ENCODE measurements around the gene XPC.

DNA sequence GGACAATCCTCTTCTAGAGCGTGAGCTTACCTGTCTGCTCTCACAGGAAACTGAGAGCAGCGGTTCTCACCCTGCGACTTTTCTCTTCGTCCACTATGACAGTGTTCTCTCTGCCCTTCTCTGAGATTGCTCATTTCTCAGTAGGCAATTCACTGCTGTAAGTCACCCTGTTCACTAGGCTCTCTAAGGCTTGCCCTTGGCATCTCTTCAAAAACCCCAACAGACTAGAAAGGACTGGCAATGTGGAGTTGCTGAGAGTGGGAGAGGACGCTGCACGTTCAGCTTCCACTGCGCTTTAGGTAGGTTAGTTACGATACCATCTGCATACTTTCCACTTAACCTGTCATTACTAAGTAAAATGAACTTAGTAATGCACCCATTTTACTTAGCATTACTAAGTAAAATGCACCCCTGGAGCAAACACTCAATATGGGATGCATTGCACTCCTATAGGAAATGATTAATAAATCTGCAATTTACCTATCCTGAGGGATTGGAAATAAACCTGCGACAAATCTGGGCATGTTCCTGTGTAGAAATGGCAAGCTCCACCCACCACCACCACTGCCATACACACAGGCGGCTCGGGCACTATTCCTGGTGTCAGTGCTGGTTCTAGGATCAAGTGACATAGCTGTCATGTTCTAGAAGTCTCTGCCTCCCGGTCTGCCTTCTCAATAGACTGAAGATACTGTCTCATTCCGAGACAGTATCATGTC is 21.4 kb downstream of the XPC start:
- TF ChIP-seq, protein P1, sequence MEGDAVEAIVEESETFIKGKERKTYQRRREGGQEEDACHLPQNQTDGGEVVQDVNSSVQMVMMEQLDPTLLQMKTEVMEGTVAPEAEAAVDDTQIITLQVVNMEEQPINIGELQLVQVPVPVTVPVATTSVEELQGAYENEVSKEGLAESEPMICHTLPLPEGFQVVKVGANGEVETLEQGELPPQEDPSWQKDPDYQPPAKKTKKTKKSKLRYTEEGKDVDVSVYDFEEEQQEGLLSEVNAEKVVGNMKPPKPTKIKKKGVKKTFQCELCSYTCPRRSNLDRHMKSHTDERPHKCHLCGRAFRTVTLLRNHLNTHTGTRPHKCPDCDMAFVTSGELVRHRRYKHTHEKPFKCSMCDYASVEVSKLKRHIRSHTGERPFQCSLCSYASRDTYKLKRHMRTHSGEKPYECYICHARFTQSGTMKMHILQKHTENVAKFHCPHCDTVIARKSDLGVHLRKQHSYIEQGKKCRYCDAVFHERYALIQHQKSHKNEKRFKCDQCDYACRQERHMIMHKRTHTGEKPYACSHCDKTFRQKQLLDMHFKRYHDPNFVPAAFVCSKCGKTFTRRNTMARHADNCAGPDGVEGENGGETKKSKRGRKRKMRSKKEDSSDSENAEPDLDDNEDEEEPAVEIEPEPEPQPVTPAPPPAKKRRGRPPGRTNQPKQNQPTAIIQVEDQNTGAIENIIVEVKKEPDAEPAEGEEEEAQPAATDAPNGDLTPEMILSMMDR (conservative IDR thresholded peaks at IDR 0.05; ENCODE audit: low read length) = no peak
- TF ChIP-seq EZH2phosphoT487 (IDR thresholded peaks at IDR 0.05; ENCODE audit: borderline replicate concordance, low read depth, low read length) = no peak

Data from OCI-LY7 (cell line).